HAP-1 (cell line): ENCODE data around the gene NCF2.

Source experiments
- DNase-seq, 2 experiments: peaks; one replicate each; pipeline ENCODE4 v3.0.0-alpha.2; 2016 to 2020; ENCODE audit warnings: low spot score in 2 of 2
- H3K27me3 ChIP-seq: fragments of 250-450 bp; sonication (Bioruptor Pico); 2 replicates; pipeline ENCODE4 v1.5.1; 2020; ENCODE audit warnings: low read depth, mild to moderate bottlenecking, moderate library complexity
- H3K36me3 ChIP-seq: fragments of 250-450 bp; sonication (Bioruptor Pico); replicated peaks from 2 replicates; pipeline ENCODE4 v1.5.1; 2020; ENCODE audit warnings: mild to moderate bottlenecking
- H3K4me1 ChIP-seq: fragments of 250-450 bp; sonication (Bioruptor Pico); 2 replicates; pipeline ENCODE4 v1.5.1; 2020; ENCODE audit warnings: mild to moderate bottlenecking
- H3K4me3 ChIP-seq: fragments of 250-450 bp; sonication (Bioruptor Pico); 2 replicates; pipeline ENCODE4 v1.5.1; 2020; ENCODE audit warnings: mild to moderate bottlenecking, moderate library complexity
- H3K9me3 ChIP-seq: fragments of 250-450 bp; sonication (Bioruptor Pico); 2 replicates; pipeline ENCODE4 v1.5.1; 2020; ENCODE audit warnings: mild to moderate bottlenecking, moderate library complexity
- in situ Hi-C: fragments of 300-500 bp; cut with MboI; formaldehyde crosslinking; loops from 3 replicates; pipeline ENCODE4 v1.14.3; 2020; ENCODE audit warnings: low sequenced_read_pairs, inconsistent platforms, mixed read lengths

The NCF2 gene

DNA sequence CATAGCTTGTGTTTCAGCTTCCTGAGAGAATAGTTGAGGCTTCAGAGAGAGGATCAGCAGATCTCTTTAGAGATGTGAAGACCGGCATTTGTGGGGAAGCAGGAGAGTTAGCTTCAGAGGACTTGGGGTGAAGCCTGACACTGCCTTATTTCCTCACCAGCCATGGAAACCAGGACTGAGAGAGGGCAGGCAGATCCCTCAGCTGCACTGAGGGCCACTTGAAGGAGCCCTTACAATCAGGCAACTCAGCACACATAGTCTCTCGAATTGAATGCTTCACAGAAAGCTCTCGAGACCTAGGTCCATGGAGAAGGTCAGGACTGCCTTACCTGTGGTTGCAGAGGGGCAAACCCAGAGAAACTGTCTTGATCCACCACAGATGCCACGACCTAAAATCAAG is 19.8 kb downstream of the NCF2 start:
- Histone ChIP-seq H3K4me1 (no peaks in the 10 kb centered on the region), H3K9me3 (no peaks in the 10 kb centered on the region), H3K36me3 (no peaks in the 10 kb centered on the region), H3K4me3 (no peak overlapping the region), H3K27me3 (no peaks in the 10 kb centered on the region)
- in situ Hi-C loops = no loop called here
- no peak for DNase-seq

DNA sequence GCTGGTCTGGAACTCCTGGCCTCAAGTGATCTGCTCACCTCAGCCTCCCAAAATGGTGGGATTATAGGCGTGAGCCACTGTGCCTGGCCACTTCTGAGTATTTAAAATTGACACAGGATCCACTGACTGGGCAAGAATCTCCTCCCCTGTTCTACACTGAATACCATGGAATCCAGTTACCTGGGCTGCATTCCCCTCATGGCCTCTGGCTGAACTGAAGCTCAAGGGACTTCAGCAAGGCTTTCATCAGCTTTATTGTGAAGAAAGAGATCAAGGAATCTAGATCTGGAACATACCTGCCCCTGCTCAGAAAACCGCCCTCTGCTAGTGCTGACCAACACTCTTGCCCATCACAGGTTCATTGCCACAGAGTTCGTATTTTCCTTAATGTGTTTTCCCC is 20.5 kb downstream of the NCF2 start:
- Histone ChIP-seq H3K36me3 (no peaks in the 10 kb centered on the region), H3K27me3 (no peaks in the 10 kb centered on the region), H3K4me1 (no peaks in the 10 kb centered on the region), H3K9me3 (no peaks in the 10 kb centered on the region), H3K4me3 (no peak overlapping the region)
- no peak for DNase-seq
- in situ Hi-C loops = no loop called here

- Histone ChIP-seq H3K27me3 (no peaks in the 10 kb centered on the region), H3K36me3 (no peaks in the 10 kb centered on the region), H3K4me1 (no peaks in the 10 kb centered on the region), H3K9me3 (no peaks in the 10 kb centered on the region), H3K4me3 (no peak overlapping the region)
- no peak for DNase-seq
- in situ Hi-C loops = no loop called here
These were observed 21.1 kb downstream of the NCF2 start for GRCh38 chr1:183569141-183569540.

DNA sequence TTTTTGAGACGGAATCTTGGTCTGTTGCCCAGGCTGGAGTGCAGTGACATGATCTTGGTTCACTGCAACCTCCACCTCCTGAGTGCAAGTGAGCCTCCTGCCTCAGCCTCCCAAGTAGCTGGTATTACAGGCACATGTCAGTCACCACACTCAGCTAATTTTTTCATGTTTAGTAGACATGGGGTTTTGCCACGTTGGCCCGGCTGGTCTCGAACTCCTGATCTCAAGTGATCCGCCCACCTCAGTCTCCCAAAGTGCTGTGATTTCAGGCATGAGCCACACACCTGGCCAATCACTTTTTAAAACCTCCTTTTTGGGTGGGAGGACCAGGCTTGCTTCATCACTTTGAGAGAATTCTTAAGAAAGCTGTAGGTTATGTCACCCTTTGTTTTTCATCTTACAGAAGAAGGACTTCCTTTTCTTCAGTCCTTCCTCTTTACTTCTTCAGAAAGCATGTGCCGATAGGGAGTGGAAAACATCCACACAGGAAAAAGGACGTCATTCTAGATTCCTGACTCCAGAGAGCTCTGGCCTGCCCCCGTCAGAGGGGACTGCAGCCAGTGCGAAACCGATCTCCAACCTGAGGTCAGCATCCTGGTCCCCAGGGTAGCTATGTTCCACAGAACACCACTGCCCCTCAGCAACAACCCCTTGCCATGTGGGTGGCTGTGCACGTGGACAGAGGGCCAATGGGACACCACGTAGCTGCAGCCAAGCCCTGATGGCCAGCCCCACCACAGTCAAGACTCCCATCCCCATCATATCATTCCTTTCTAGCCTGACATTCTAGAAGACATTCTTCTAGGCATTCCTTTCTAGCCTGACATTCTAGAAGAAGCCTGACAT is 21.9 kb downstream of the NCF2 start:
- DNase-seq = no peak
- Histone ChIP-seq H3K4me3 (no peak overlapping the region), H3K27me3 (no peaks in the 10 kb centered on the region), H3K4me1 (no peaks in the 10 kb centered on the region), H3K9me3 (no peaks in the 10 kb centered on the region), H3K36me3 (no peaks in the 10 kb centered on the region)
- in situ Hi-C loops = no loop called here

DNA sequence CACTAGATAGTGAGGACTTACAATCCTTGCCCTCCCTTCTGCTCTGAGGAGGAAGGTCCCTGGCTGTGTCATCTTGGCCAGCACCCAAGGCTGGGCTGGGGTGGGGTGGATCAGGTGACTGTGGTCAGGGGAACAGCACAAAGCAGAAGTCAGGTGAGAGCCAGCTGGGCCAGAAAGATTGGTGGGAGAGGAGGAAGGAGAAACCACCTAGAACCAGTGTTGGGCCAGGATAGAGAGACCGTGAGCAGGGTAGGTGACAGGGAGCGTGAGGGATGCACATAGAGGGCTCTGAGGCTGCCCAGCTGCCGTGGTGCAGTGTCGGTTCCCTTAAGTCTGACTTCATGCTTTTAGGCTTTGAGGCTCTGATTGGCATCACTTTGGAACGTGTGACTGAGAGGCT is 22.7 kb downstream of the NCF2 start:
- DNase-seq = no peak
- no peaks in the 10 kb centered on the region for H3K36me3 ChIP-seq
- in situ Hi-C loops = no loop called here

GRCh38 chr1:183566026-183566425 is 24.2 kb downstream of the NCF2 start:
- in situ Hi-C loops = no loop called here
- no peaks in the 10 kb centered on the region for H3K36me3 ChIP-seq
- no peaks in the 10 kb centered on the region for H3K4me1 ChIP-seq

More for the DNA sequence above, 22.7 kb downstream of the NCF2 start:
- Histone ChIP-seq H3K4me1 (no peaks in the 10 kb centered on the region), H3K4me3 (no peak overlapping the region), H3K9me3 (no peaks in the 10 kb centered on the region), H3K27me3 (no peaks in the 10 kb centered on the region)

GRCh38 chr1:183565261-183565660 is 25.0 kb downstream of the NCF2 start:
- Histone ChIP-seq H3K9me3 (no peaks in the 10 kb centered on the region), H3K4me1 (no peaks in the 10 kb centered on the region), H3K36me3 (no peaks in the 10 kb centered on the region), H3K27me3 (no peaks in the 10 kb centered on the region), H3K4me3 (no peak overlapping the region)
- DNase-seq = no peak
- in situ Hi-C loops = no loop called here

More at GRCh38 chr1:183566026-183566425, 24.2 kb downstream of the NCF2 start:
- Histone ChIP-seq H3K4me3 (no peak overlapping the region), H3K9me3 (no peaks in the 10 kb centered on the region), H3K27me3 (no peaks in the 10 kb centered on the region)
- no peak for DNase-seq

DNA sequence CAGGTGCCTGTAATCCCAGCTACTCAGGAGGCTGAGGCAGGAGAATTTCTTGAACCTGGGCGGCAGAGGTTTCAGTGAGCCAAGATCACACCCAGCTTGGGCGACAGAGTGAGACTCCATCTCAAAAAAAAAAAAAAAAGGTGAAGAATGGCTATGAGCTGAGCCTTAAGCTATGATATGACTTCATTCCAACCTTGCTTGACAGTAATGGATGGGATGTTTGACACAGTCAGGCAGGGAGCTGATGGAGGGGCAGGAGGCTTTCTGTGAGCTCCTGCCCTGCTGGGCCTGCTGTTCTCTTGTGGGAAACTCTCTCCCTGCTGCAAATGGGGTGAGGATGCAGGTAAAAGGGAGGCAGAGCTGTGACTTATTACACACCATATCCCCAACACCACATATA is 27.6 kb downstream of the NCF2 start:
- in situ Hi-C loops = no loop called here
- Histone ChIP-seq H3K4me3 (no peak overlapping the region), H3K4me1 (no peaks in the 10 kb centered on the region), H3K36me3 (no peaks in the 10 kb centered on the region), H3K9me3 (no peaks in the 10 kb centered on the region), H3K27me3 (no peaks in the 10 kb centered on the region)
- DNase-seq = no peak

DNA sequence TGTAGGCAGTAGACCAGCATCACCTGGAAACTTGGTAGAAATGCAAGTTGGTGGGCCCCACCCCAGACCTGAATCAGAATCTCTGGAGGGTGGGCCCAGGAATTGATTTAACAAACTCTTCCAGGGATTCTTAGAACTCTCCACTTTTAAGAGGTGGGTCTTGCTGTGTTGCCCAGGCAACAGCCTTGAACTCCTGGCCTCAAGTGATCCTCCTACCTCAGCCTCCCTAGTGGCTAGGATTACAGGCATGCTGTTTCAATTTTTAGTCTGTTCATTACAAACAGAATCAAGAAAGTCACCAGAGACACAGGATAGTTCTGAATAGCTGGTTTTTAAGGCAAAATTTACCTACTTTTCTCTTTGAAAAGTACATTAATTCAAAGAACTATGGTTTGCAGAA is 31.2 kb downstream of the NCF2 start:
- no peaks in the 10 kb centered on the region for H3K9me3 ChIP-seq
- no peak for DNase-seq
- no peaks in the 10 kb centered on the region for H3K27me3 ChIP-seq
- H3K4me3 ChIP-seq = no peak overlapping the region
- peaks cover 9% of the 10 kb centered on the region; the same call in 1 of the 2 replicates for H3K36me3 ChIP-seq
- H3K4me1 ChIP-seq = no peaks in the 10 kb centered on the region
- in situ Hi-C loops = no loop called here

- no peak for DNase-seq
- H3K4me1 ChIP-seq = no peaks in the 10 kb centered on the region
- no peaks in the 10 kb centered on the region for H3K27me3 ChIP-seq
- no peaks in the 10 kb centered on the region for H3K9me3 ChIP-seq
- no peak overlapping the region for H3K4me3 ChIP-seq
- peaks cover 43% of the 10 kb centered on the region for H3K36me3 ChIP-seq
- in situ Hi-C loops = no loop called here
These were observed 35.7 kb downstream of the NCF2 start for GRCh38 chr1:183554577-183554976.

GRCh38 chr1:183553764-183554163 is 36.5 kb downstream of the NCF2 start:
- in situ Hi-C loops = no loop called here
- peaks cover 51% of the 10 kb centered on the region for H3K36me3 ChIP-seq
- no peak overlapping the region for H3K4me3 ChIP-seq
- no peaks in the 10 kb centered on the region for H3K9me3 ChIP-seq
- no peaks in the 10 kb centered on the region for H3K4me1 ChIP-seq
- no peak for DNase-seq
- H3K27me3 ChIP-seq = no peaks in the 10 kb centered on the region

DNA sequence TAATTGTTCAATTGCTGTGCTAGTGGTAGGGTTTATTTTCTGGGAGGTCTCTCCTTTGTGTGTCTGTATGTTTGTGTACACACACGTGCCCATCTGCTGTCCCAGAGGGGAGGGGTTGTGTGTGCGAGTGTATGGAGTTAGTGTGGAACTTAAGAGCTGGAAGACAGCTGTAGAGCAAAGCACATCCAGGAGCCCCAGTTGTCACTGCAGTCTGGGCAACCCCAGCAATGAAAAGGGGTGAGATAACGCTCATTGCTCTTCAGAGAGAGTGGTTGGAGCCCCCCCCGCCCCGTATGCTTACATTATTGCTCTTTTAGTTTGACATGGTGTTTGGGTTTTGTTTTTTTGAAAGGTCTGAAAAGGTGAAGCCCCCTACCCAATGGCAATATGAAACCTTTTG is 36.9 kb downstream of the NCF2 start:
- no peaks in the 10 kb centered on the region for H3K4me1 ChIP-seq
- in situ Hi-C loops = no loop called here
- DNase-seq = no peak
- no peaks in the 10 kb centered on the region for H3K27me3 ChIP-seq
- no peak overlapping the region for H3K4me3 ChIP-seq
- no peaks in the 10 kb centered on the region for H3K9me3 ChIP-seq
- H3K36me3 ChIP-seq = peaks cover 56% of the 10 kb centered on the region

DNA sequence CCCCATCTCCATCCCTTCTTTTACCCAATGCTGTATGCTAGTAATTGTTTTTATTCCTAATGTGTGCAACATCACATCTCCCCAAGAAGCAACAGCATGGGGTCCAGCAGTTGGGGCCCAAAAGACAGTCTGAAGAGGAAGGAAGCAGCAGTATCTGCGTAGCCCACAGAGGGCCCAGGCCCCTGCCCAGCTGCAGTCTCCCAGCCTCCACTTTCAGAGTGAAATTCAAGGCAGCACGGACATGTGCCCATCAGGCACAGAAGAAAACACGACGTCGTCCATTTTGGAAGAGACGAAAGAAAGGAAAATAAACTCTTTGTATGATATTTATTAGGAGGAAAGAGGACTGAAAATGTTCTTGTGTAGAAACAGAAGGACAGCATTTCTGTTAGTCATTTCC is 37.4 kb downstream of the NCF2 start:
- no peak overlapping the region for H3K4me3 ChIP-seq
- no peaks in the 10 kb centered on the region for H3K27me3 ChIP-seq
- in situ Hi-C loops = no loop called here
- H3K9me3 ChIP-seq = no peaks in the 10 kb centered on the region
- no peak for DNase-seq
- peaks cover 60% of the 10 kb centered on the region for H3K36me3 ChIP-seq
- H3K4me1 ChIP-seq = no peaks in the 10 kb centered on the region

GRCh38 chr1:183552441-183552840 is 37.8 kb downstream of the NCF2 start:
- no peak for DNase-seq
- no peaks in the 10 kb centered on the region for H3K9me3 ChIP-seq
- H3K4me1 ChIP-seq = no peaks in the 10 kb centered on the region
- H3K36me3 ChIP-seq = peaks cover 65% of the 10 kb centered on the region
- H3K27me3 ChIP-seq = no peaks in the 10 kb centered on the region
- no peak overlapping the region for H3K4me3 ChIP-seq
- in situ Hi-C loops = no loop called here

GRCh38 chr1:183551924-183552323 is 38.3 kb downstream of the NCF2 start:
- no peak for DNase-seq
- in situ Hi-C loops = no loop called here
- H3K36me3 ChIP-seq = peaks cover 69% of the 10 kb centered on the region
- H3K4me1 ChIP-seq = no peaks in the 10 kb centered on the region
- no peaks in the 10 kb centered on the region for H3K9me3 ChIP-seq
- H3K27me3 ChIP-seq = no peaks in the 10 kb centered on the region
- H3K4me3 ChIP-seq = no peak overlapping the region
